ENCODE measurements around the gene RNLS.

The RNLS gene

GRCh38 chr10:88232029-88232895 lies 350.9 kb downstream of the RNLS start:
- DNase-seq (ENCODE audit: insufficient read length, low spot score), result no peak
- TF ChIP-seq CTCF (IDR thresholded peaks at IDR 0.05; ENCODE audit: insufficient read depth, missing control alignments), result no peak
- no peak for FAIRE-seq

- DNase-seq (ENCODE audit: insufficient read length, low spot score), result no peak
- no peak for TF ChIP-seq CTCF (IDR thresholded peaks at IDR 0.05; ENCODE audit: insufficient read depth, missing control alignments)
- no peak for FAIRE-seq
These were observed 352.9 kb downstream of the RNLS start for GRCh38 chr10:88230251-88230650.

- FAIRE-seq, result no peak
- DNase-seq (ENCODE audit: insufficient read length, low spot score), result no peak
- no peak for TF ChIP-seq CTCF (IDR thresholded peaks at IDR 0.05; ENCODE audit: insufficient read depth, missing control alignments)
These were observed 355.0 kb downstream of the RNLS start for GRCh38 chr10:88228130-88228529.

GRCh38 chr10:88227342-88228018 lies 355.6 kb downstream of the RNLS start:
- no peak for FAIRE-seq
- TF ChIP-seq CTCF (IDR thresholded peaks at IDR 0.05; ENCODE audit: insufficient read depth, missing control alignments), result no peak
- DNase-seq (ENCODE audit: insufficient read length, low spot score), result no peak

- TF ChIP-seq CTCF (IDR thresholded peaks at IDR 0.05; ENCODE audit: insufficient read depth, missing control alignments), result no peak
- FAIRE-seq (no peak), DNase-seq (ENCODE audit: insufficient read length, low spot score) (no peak)
These were observed 356.2 kb downstream of the RNLS start for GRCh38 chr10:88226891-88227290.

GRCh38 chr10:88226071-88226659 lies 357.0 kb downstream of the RNLS start:
- FAIRE-seq (no peak), DNase-seq (ENCODE audit: insufficient read length, low spot score) (no peak)
- TF ChIP-seq CTCF (IDR thresholded peaks at IDR 0.05; ENCODE audit: insufficient read depth, missing control alignments), result no peak
